MM.1S (cell line): ENCODE results near the gene IGF2.

ENCODE experiments used
- EZH2 ChIP-seq: fragments of 300-600 bp; sonication (generic); optimal IDR thresholded peaks from 2 replicates; pipeline ENCODE3; 2017; ENCODE audit warnings: low read depth, mild to moderate bottlenecking, antibody characterized with exemption, low read length, mixed read lengths
- TF ChIP-seq, protein P1 (sequence below): fragments of 300-600 bp; sonication (generic); IDR thresholded peaks from 2 replicates; pipeline ENCODE4 v1.5.1; 2016; ENCODE audit warnings: antibody characterized with exemption, low read length, mixed read lengths

GRCh38 chr11:2092464-2092910 is 46.7 kb downstream of the IGF2 start:
- TF ChIP-seq, protein P1, sequence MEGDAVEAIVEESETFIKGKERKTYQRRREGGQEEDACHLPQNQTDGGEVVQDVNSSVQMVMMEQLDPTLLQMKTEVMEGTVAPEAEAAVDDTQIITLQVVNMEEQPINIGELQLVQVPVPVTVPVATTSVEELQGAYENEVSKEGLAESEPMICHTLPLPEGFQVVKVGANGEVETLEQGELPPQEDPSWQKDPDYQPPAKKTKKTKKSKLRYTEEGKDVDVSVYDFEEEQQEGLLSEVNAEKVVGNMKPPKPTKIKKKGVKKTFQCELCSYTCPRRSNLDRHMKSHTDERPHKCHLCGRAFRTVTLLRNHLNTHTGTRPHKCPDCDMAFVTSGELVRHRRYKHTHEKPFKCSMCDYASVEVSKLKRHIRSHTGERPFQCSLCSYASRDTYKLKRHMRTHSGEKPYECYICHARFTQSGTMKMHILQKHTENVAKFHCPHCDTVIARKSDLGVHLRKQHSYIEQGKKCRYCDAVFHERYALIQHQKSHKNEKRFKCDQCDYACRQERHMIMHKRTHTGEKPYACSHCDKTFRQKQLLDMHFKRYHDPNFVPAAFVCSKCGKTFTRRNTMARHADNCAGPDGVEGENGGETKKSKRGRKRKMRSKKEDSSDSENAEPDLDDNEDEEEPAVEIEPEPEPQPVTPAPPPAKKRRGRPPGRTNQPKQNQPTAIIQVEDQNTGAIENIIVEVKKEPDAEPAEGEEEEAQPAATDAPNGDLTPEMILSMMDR: no peak
- TF ChIP-seq EZH2: no peak
